HEK293 (cell line): Measurements from ENCODE around the gene LHFPL3.
"Not testable (repeated sequence)": the region's sequence is repeated elsewhere in the genome, so short reads cannot be mapped to it uniquely, and the experiment has no call there.

Experiments
- CTCF ChIA-PET: fragments of 350-600 bp; formaldehyde crosslinking; extraction: SDS; loops from one replicate; lab custom pipeline; 2021; ENCODE audit warnings: antibody characterized with exemption; lab: Yijun Ruan, JAX
- POLR2A ChIA-PET: fragments of 300-600 bp; formaldehyde crosslinking; extraction: SDS; loops from one replicate; lab custom pipeline; 2020; ENCODE audit warnings: antibody characterized with exemption, inconsistent platforms; lab: Yijun Ruan, JAX
- H3K27ac ChIP-seq: fragments of 200-500 bp; sonication (Bioruptor generic); 2 replicates; pipeline ENCODE4 v1.5.1; 2014; ENCODE audit warnings: low read depth, low read length, control low read depth, inconsistent platforms; ENCODE audit errors: extremely low read depth
- H3K36me3 ChIP-seq, 2 experiments: fragments of 200-500 bp in 1 of 2; sonication (Bioruptor generic) in 1 of 2; 1 replicate in 1 of 2; 2 replicates in 1 of 2; pipeline ENCODE4 v1.5.1; 2014 to 2017; ENCODE audit warnings: inconsistent platforms in 2 of 2, low read length in 2 of 2; ENCODE audit not compliant: control insufficient read depth in 2 of 2, insufficient read depth in 1 of 2
- H3K4me1 ChIP-seq: fragments of 200-500 bp; sonication (Bioruptor generic); 2 replicates; pipeline ENCODE4 v1.5.1; 2014; ENCODE audit warnings: mild to moderate bottlenecking, low read length, inconsistent platforms; ENCODE audit not compliant: control insufficient read depth, insufficient read depth
- H3K4me3 ChIP-seq: 2 replicates; pipeline ENCODE4 v1.5.1; 2011; ENCODE audit warnings: low read depth, mild to moderate bottlenecking, control low read depth, low read length, moderate library complexity
- H3K9me3 ChIP-seq: fragments of 200-500 bp; sonication (Bioruptor generic); 2 replicates; pipeline ENCODE4 v1.5.1; 2014; ENCODE audit warnings: low read depth, low read length, inconsistent platforms; ENCODE audit not compliant: control insufficient read depth, insufficient read depth
- FEZF1 ChIP-seq: fragments of 450-650 bp; formaldehyde crosslinking; IDR thresholded peaks from 2 replicates; pipeline ENCODE4 v1.5.1; 2016; ENCODE audit warnings: missing biosample characterization, missing genetic modification characterization
- KLF7 ChIP-seq: fragments of 450-650 bp; formaldehyde crosslinking; IDR thresholded peaks from 2 replicates; pipeline ENCODE4 v1.5.1; 2016; ENCODE audit warnings: missing biosample characterization, missing genetic modification characterization, borderline replicate concordance
- MZF1 ChIP-seq: fragments of 450-650 bp; formaldehyde crosslinking; IDR thresholded peaks from 2 replicates; pipeline ENCODE4 v1.5.1; 2017; ENCODE audit warnings: missing biosample characterization, missing genetic modification characterization, borderline replicate concordance
- OVOL3 ChIP-seq: fragments of 450-650 bp; formaldehyde crosslinking; IDR thresholded peaks from 2 replicates; pipeline ENCODE4 v1.5.1; 2016; ENCODE audit warnings: missing biosample characterization, missing genetic modification characterization
- ZNF146 ChIP-seq: fragments of 450-650 bp; formaldehyde crosslinking; IDR thresholded peaks from 2 replicates; pipeline ENCODE4 v1.5.1; 2016; ENCODE audit warnings: missing biosample characterization, missing genetic modification characterization
- ZNF404 ChIP-seq: fragments of 450-650 bp; formaldehyde crosslinking; IDR thresholded peaks from 2 replicates; pipeline ENCODE4 v1.5.1; 2017; ENCODE audit warnings: missing biosample characterization, missing genetic modification characterization
- ZNF48 ChIP-seq: fragments of 450-650 bp; formaldehyde crosslinking; IDR thresholded peaks from 2 replicates; pipeline ENCODE4 v1.5.1; 2016; ENCODE audit warnings: missing biosample characterization, missing genetic modification characterization
- ZNF510 ChIP-seq: fragments of 450-650 bp; formaldehyde crosslinking; IDR thresholded peaks from 2 replicates; pipeline ENCODE4 v1.5.1; 2018; ENCODE audit warnings: mild to moderate bottlenecking, missing genetic modification characterization, missing biosample characterization; ENCODE audit not compliant: insufficient replicate concordance
- ZNF580 ChIP-seq: fragments of 450-650 bp; formaldehyde crosslinking; IDR thresholded peaks from 2 replicates; pipeline ENCODE4 v1.5.1; 2016; ENCODE audit warnings: missing biosample characterization, missing genetic modification characterization
- ZNF837 ChIP-seq: fragments of 450-650 bp; formaldehyde crosslinking; IDR thresholded peaks from 2 replicates; pipeline ENCODE4 v1.5.1; 2016; ENCODE audit warnings: missing biosample characterization, missing genetic modification characterization
- TF ChIP-seq, protein P1 (sequence below): fragments of 450-650 bp; formaldehyde crosslinking; IDR thresholded peaks from 2 replicates; pipeline ENCODE4 v1.5.1; 2016; ENCODE audit warnings: missing biosample characterization, missing genetic modification characterization
- TF ChIP-seq, protein P2 (sequence below): fragments of 450-650 bp; formaldehyde crosslinking; IDR thresholded peaks from 2 replicates; pipeline ENCODE4 v1.5.1; 2016; ENCODE audit warnings: missing biosample characterization, missing genetic modification characterization
- TF ChIP-seq, protein P3 (sequence below): fragments of 450-650 bp; formaldehyde crosslinking; IDR thresholded peaks from 2 replicates; pipeline ENCODE4 v1.5.1; 2016; ENCODE audit warnings: missing biosample characterization, missing genetic modification characterization

Gene LHFPL3

DNA sequence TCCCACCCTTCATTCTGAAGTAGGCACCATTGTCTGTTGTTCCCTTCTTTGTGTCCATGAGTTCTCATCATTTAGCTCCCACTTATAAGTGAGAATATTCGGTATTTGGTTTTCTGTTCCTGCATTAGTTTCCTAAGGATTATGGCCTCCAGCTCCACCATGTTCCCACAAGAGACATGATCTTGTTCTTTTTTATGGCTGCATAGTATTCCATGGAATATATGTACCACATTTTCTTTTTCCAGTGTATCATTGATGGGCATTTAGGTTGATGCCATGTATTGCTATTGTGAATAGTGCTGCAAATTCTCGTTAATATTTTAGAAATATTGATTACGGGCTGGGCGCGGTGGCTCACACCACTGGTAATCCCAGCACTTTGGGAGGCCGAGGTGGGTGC, 609.1 kb downstream of the LHFPL3 start:
- H3K27ac ChIP-seq, POLR2A ChIA-PET, H3K4me3 ChIP-seq, H3K36me3 ChIP-seq, H3K4me1 ChIP-seq, H3K9me3 ChIP-seq: not testable (repeated sequence)
- TF ChIP-seq ZNF580 (tag by site-specific recombination) (0 out of 2 replicates have a peak, but pooled peaks have one; percentile 38), ZNF146 (tag by site-specific recombination) (peak; percentile 91)
- CTCF ChIA-PET = interaction anchor here (0.6 kb wide), 1 partner anchor 485 kb away, joined by 3 read pairs; no protein-coding TSS in a partner anchor

DNA sequence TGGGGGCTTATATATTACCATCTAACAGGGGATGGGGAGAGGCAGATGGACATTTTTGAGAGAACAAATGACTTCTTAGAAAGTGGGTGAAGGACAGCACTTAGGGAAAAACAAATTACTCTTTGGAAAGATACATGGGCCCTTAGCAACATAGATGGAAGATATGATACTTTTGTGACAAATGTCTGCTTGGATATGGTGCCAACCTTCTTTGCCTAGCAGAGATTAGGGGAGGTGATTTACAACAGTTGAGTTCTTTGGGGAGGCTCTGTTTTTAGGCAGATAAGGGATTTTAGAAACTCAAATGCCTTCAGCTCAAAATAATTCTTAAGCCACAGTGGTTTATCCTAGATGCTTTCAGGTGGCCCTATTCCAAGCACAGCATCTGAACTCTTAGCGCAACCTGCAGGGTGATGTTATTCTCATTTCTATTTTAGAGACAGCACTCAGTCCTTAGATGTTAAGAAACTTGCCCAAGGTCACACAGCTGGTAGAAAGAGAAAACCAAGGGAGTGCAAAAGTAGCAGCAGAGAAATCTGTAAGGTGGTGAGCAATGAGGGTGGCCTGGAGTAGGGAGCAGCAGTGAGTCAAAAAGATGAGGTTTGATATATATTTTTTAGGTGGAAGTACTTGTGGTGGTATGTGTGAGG, 610.5 kb downstream of the LHFPL3 start:
- ChIA-PET CTCF (no interaction called here), POLR2A (no interaction called here)
- no peak for TF ChIP-seq ZNF48 (tag by site-specific recombination)
- TF ChIP-seq FEZF1 (tag by site-specific recombination) = no peak
- TF ChIP-seq MZF1 = no peak
- no peak for TF ChIP-seq ZNF837 (tag by site-specific recombination)
- no peak for TF ChIP-seq OVOL3 (tag by site-specific recombination)
- TF ChIP-seq, protein P1, sequence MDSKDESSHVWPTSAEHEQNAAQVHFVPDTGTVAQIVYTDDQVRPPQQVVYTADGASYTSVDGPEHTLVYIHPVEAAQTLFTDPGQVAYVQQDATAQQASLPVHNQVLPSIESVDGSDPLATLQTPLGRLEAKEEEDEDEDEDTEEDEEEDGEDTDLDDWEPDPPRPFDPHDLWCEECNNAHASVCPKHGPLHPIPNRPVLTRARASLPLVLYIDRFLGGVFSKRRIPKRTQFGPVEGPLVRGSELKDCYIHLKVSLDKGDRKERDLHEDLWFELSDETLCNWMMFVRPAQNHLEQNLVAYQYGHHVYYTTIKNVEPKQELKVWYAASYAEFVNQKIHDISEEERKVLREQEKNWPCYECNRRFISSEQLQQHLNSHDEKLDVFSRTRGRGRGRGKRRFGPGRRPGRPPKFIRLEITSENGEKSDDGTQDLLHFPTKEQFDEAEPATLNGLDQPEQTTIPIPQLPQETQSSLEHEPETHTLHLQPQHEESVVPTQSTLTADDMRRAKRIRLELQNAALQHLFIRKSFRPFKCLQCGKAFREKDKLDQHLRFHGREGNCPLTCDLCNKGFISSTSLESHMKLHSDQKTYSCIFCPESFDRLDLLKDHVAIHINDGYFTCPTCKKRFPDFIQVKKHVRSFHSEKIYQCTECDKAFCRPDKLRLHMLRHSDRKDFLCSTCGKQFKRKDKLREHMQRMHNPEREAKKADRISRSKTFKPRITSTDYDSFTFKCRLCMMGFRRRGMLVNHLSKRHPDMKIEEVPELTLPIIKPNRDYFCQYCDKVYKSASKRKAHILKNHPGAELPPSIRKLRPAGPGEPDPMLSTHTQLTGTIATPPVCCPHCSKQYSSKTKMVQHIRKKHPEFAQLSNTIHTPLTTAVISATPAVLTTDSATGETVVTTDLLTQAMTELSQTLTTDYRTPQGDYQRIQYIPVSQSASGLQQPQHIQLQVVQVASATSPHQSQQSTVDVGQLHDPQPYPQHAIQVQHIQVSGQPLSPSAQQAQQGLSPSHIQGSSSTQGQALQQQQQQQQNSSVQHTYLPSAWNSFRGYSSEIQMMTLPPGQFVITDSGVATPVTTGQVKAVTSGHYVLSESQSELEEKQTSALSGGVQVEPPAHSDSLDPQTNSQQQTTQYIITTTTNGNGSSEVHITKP (tag by site-specific recombination) = no peak
- no peak for TF ChIP-seq KLF7 (tag by site-specific recombination)
- TF ChIP-seq ZNF510 = no peak
- TF ChIP-seq, protein P2, sequence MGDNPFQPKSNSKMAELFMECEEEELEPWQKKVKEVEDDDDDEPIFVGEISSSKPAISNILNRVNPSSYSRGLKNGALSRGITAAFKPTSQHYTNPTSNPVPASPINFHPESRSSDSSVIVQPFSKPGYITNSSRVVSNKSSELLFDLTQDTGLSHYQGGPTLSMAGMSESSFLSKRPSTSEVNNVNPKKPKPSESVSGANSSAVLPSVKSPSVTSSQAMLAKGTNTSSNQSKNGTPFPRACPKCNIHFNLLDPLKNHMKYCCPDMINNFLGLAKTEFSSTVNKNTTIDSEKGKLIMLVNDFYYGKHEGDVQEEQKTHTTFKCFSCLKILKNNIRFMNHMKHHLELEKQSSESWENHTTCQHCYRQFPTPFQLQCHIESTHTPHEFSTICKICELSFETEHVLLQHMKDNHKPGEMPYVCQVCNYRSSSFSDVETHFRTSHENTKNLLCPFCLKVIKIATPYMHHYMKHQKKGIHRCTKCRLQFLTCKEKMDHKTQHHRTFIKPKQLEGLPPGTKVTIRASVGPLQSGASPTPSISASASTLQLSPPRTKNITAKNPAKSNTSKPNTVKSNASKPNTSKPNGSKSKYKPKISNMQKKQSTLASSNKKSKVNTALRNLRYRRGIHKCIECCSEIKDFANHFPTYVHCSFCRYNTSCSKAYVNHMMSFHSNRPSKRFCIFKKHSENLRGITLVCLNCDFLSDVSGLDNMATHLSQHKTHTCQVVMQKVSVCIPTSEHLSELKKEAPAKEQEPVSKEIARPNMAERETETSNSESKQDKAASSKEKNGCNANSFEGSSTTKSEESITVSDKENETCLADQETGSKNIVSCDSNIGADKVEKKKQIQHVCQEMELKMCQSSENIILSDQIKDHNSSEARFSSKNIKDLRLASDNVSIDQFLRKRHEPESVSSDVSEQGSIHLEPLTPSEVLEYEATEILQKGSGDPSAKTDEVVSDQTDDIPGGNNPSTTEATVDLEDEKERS = no peak
- no peak for TF ChIP-seq ZNF404
- TF ChIP-seq, protein P3, sequence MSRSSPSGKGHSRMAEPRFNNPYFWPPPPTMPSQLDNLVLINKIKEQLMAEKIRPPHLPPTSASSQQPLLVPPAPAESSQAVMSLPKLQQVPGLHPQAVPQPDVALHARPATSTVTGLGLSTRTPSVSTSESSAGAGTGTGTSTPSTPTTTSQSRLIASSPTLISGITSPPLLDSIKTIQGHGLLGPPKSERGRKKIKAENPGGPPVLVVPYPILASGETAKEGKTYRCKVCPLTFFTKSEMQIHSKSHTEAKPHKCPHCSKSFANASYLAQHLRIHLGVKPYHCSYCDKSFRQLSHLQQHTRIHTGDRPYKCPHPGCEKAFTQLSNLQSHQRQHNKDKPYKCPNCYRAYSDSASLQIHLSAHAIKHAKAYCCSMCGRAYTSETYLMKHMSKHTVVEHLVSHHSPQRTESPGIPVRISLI = no peak

More for the DNA sequence above, 610.5 kb downstream of the LHFPL3 start:
- no peak overlapping the region for H3K27ac ChIP-seq
- H3K4me3 ChIP-seq = no peak overlapping the region
- H3K36me3 ChIP-seq = no peaks in the 10 kb centered on the region
- H3K4me1 ChIP-seq = peaks cover 3% of the 10 kb centered on the region
- H3K9me3 ChIP-seq = no peaks in the 10 kb centered on the region
